SK-N-SH (cell line): Measurements from ENCODE around the gene PHLDB2. TPM values are rescaled to one million over a fixed set of nuclear protein-coding genes. Genes with fewer than 3 reads are reported as not detected.

Experiments
- CTCF ChIA-PET: fragments of 300-600, 350-600 bp; formaldehyde crosslinking; extraction: SDS; loops from one replicate; lab custom pipeline; 2021; lab: Yijun Ruan, JAX
- POLR2A ChIA-PET: fragments of 350-600 bp; sonication (Branson Sonifier 250); formaldehyde crosslinking; extraction: SDS; loops from one replicate; lab custom pipeline; 2020; ENCODE audit warnings: antibody characterized with exemption, inconsistent platforms; lab: Yijun Ruan, JAX
- DNase-seq: peaks from one replicate; pipeline ENCODE4 v3.0.0; 2012
- H2AFZ ChIP-seq: fragments of 200-600 bp; sonication (generic); 2 replicates; pipeline ENCODE4 v1.8.1; 2016; ENCODE audit warnings: antibody characterized with exemption, mild to moderate bottlenecking, low read depth
- H3F3A ChIP-seq: fragments of 200-600 bp; sonication (generic); replicated peaks from 2 replicates; pipeline ENCODE3; 2016; ENCODE audit warnings: antibody characterized with exemption, mild to moderate bottlenecking; ENCODE audit not compliant: insufficient read depth
- H3K27ac ChIP-seq, 2 experiments: fragments of 200-500 bp in 1 of 2; fragments of 200-600 bp in 1 of 2; sonication (Bioruptor generic) in 1 of 2; sonication (generic), shearing (Covaris generic) in 1 of 2; 2 replicates each; pipeline versions ENCODE4 v1.5.1 to v1.6.1; 2014 to 2016; ENCODE audit warnings: low read depth in 2 of 2, inconsistent platforms in 1 of 2, low read length in 1 of 2, mild to moderate bottlenecking in 1 of 2, mixed read lengths in 1 of 2
- H3K27me3 ChIP-seq: fragments of 200-600 bp; sonication (generic), shearing (Covaris generic); 2 replicates; pipeline ENCODE4 v1.6.1; 2016; ENCODE audit warnings: mixed run types; ENCODE audit not compliant: insufficient read depth
- H3K36me3 ChIP-seq, 2 experiments: fragments of 200-500 bp in 1 of 2; fragments of 200-600 bp in 1 of 2; sonication (Bioruptor generic) in 1 of 2; sonication (generic) in 1 of 2; replicated peaks in 1 of 2; 2 replicates each; pipeline versions ENCODE3 to v1.5.1; 2014 to 2016; ENCODE audit warnings: low read length in 1 of 2, mild to moderate bottlenecking in 1 of 2; ENCODE audit not compliant: insufficient read depth in 2 of 2, control insufficient read depth in 1 of 2
- H3K4me1 ChIP-seq, 2 experiments: fragments of 200-500 bp in 1 of 2; fragments of 200-600 bp in 1 of 2; sonication (Bioruptor generic) in 1 of 2; sonication (generic), shearing (Covaris generic) in 1 of 2; 2 replicates each; pipeline versions ENCODE4 v1.5.1 to v1.6.1; 2014 to 2016; ENCODE audit warnings: low read depth in 1 of 2, low read length in 1 of 2, mixed run types in 1 of 2; ENCODE audit not compliant: insufficient read depth in 2 of 2, control insufficient read depth in 1 of 2
- H3K4me2 ChIP-seq: fragments of 200-600 bp; sonication (generic), shearing (Covaris generic); 2 replicates; pipeline ENCODE4 v1.6.1; 2017; ENCODE audit warnings: mixed run types
- H3K4me3 ChIP-seq, 2 experiments: fragments of 200-500 bp in 1 of 2; fragments of 200-600 bp in 1 of 2; sonication (Bioruptor generic) in 1 of 2; sonication (generic), shearing (Covaris generic) in 1 of 2; 2 replicates each; pipeline versions ENCODE4 v1.5.1 to v1.8.1; 2014 to 2016; ENCODE audit warnings: low read depth in 2 of 2, inconsistent platforms in 1 of 2, low read length in 1 of 2, mild to moderate bottlenecking in 1 of 2, mixed read lengths in 1 of 2, moderate library complexity in 1 of 2
- H3K79me2 ChIP-seq: fragments of 200-600 bp; sonication (generic); 2 replicates; pipeline ENCODE4 v1.8.1; 2017; ENCODE audit warnings: mild to moderate bottlenecking; ENCODE audit not compliant: insufficient read depth
- H3K9ac ChIP-seq: fragments of 200-600 bp; sonication (generic); 2 replicates; pipeline ENCODE4 v1.6.1; 2017; ENCODE audit warnings: mixed run types
- H3K9me2 ChIP-seq: fragments of 200-600 bp; sonication (generic); 2 replicates; pipeline ENCODE4 v1.6.1; 2017; ENCODE audit warnings: mixed run types
- H3K9me3 ChIP-seq: fragments of 200-600 bp; sonication (generic); 2 replicates; pipeline ENCODE4 v1.6.1; 2017; ENCODE audit warnings: mixed run types, mild to moderate bottlenecking, moderate library complexity
- H4K20me1 ChIP-seq: fragments of 200-600 bp; sonication (generic); 2 replicates; pipeline ENCODE4 v1.6.1; 2017; ENCODE audit warnings: mild to moderate bottlenecking, mixed run types; ENCODE audit not compliant: insufficient read depth
- CHD2 ChIP-seq: fragments of 150-350 bp; IDR thresholded peaks from 2 replicates; pipeline ENCODE4 v1.6.1; 2018; ENCODE audit warnings: low read length; ENCODE audit not compliant: partially characterized antibody
- ELF1 ChIP-seq: IDR thresholded peaks from 2 replicates; pipeline ENCODE4 v1.4.0; 2012
- EP300 ChIP-seq, 2 experiments: IDR thresholded peaks; 2 replicates each; pipeline versions ENCODE4 v1.4.0 to v1.6.1; 2012; ENCODE audit warnings: borderline replicate concordance in 1 of 2, low read depth in 1 of 2, low read length in 1 of 2
- EZH2phosphoT487 ChIP-seq: fragments of 200-600 bp; sonication (generic); IDR thresholded peaks from 2 replicates; pipeline ENCODE4 v1.6.1; 2017; ENCODE audit warnings: low read depth, mixed run types, mild to moderate bottlenecking, antibody characterized with exemption, moderate library complexity, borderline replicate concordance
- FOSL2 ChIP-seq: IDR thresholded peaks from 2 replicates; pipeline ENCODE4 v1.4.0; 2012; ENCODE audit warnings: low read depth, mild to moderate bottlenecking, moderate library complexity, borderline replicate concordance
- FOXJ3 ChIP-seq: sonication (generic); formaldehyde crosslinking; IDR thresholded peaks from 2 replicates; pipeline ENCODE4 v1.5.1; 2020; ENCODE audit warnings: mild to moderate bottlenecking, missing genetic modification reagents
- FOXM1 ChIP-seq: IDR thresholded peaks from 2 replicates; pipeline ENCODE4 v1.4.0; 2012; ENCODE audit warnings: low read depth, mild to moderate bottlenecking
- GATA2 ChIP-seq: sonication (generic); formaldehyde crosslinking; IDR thresholded peaks from 2 replicates; pipeline ENCODE4 v1.5.0; 2020; ENCODE audit warnings: mild to moderate bottlenecking, missing genetic modification reagents
- IRF3 ChIP-seq: fragments of 150-350 bp; IDR thresholded peaks from 2 replicates; pipeline ENCODE4 v1.6.1; 2016; ENCODE audit warnings: mild to moderate bottlenecking, low read depth, low read length
- JUND ChIP-seq: IDR thresholded peaks from 2 replicates; pipeline ENCODE4 v1.4.0; 2012
- MAX ChIP-seq: IDR thresholded peaks from 2 replicates; pipeline ENCODE4 v1.4.0; 2012; ENCODE audit warnings: low read depth
- MEF2A ChIP-seq: IDR thresholded peaks from 2 replicates; pipeline ENCODE4 v1.4.0; 2012; ENCODE audit warnings: low read depth, borderline replicate concordance
- NFIC ChIP-seq: IDR thresholded peaks from 2 replicates; pipeline ENCODE4 v1.4.0; 2012; ENCODE audit warnings: borderline replicate concordance
- NRF1 ChIP-seq: IDR thresholded peaks from 2 replicates; pipeline ENCODE4 v1.6.1; 2012; ENCODE audit warnings: low read depth, mild to moderate bottlenecking, low read length
- PBX3 ChIP-seq: IDR thresholded peaks from 2 replicates; pipeline ENCODE4; 2012
- POLR2AphosphoS5 ChIP-seq: IDR thresholded peaks from 2 replicates; pipeline ENCODE4 v1.6.1; 2012; ENCODE audit warnings: low read depth, low read length
- RAD21 ChIP-seq: IDR thresholded peaks from 2 replicates; pipeline ENCODE4 v1.6.1; 2012; ENCODE audit warnings: mild to moderate bottlenecking, low read length
- RFX5 ChIP-seq: IDR thresholded peaks from 2 replicates; pipeline ENCODE4 v1.6.1; 2012; ENCODE audit warnings: mild to moderate bottlenecking, improper control_type of control experiment, low read length
- RXRA ChIP-seq: IDR thresholded peaks from 2 replicates; pipeline ENCODE4 v1.4.0; 2012; ENCODE audit warnings: low read depth, mild to moderate bottlenecking, borderline replicate concordance
- SIN3A ChIP-seq: IDR thresholded peaks from 2 replicates; pipeline ENCODE4 v1.6.1; 2012; ENCODE audit warnings: low read depth, mild to moderate bottlenecking, low read length, moderate library complexity, borderline replicate concordance
- TEAD4 ChIP-seq: IDR thresholded peaks from 2 replicates; pipeline ENCODE4 v1.4.0; 2012; ENCODE audit warnings: mild to moderate bottlenecking, borderline replicate concordance; ENCODE audit not compliant: insufficient read depth
- YY1 ChIP-seq: IDR thresholded peaks from 2 replicates; pipeline ENCODE4 v1.4.0; 2012; ENCODE audit warnings: low read depth, mild to moderate bottlenecking
- WGBS: methylation state at CpG from one replicate; pipeline ENCODE4 v1.1.6; 2017; ENCODE audit warnings: low lambda C conversion rate; 5-methylcytosine and 5-hydroxymethylcytosine counted together
- polyA plus RNA-seq, 3 experiments: library from polyadenylated mRNA; depleted of rRNA; stranded (reverse); fragments of >200 nt; gene quantifications; 2 replicates each; pipeline ENCODE4 v1.2.3, GENCODE V29; 2012
- TF ChIP-seq, protein P1 (sequence below): fragments of 200-600 bp; sonication (generic); IDR thresholded peaks from 2 replicates; pipeline ENCODE4 v1.6.1; 2017; ENCODE audit warnings: antibody characterized with exemption, mild to moderate bottlenecking, moderate library complexity

The PHLDB2 gene
- polyA plus RNA-seq, 1 of the 3 experiments (the other 2 are of a cell fraction): 18.0 TPM

- TF ChIP-seq POLR2AphosphoS5: no peak
- TF ChIP-seq, protein P1, sequence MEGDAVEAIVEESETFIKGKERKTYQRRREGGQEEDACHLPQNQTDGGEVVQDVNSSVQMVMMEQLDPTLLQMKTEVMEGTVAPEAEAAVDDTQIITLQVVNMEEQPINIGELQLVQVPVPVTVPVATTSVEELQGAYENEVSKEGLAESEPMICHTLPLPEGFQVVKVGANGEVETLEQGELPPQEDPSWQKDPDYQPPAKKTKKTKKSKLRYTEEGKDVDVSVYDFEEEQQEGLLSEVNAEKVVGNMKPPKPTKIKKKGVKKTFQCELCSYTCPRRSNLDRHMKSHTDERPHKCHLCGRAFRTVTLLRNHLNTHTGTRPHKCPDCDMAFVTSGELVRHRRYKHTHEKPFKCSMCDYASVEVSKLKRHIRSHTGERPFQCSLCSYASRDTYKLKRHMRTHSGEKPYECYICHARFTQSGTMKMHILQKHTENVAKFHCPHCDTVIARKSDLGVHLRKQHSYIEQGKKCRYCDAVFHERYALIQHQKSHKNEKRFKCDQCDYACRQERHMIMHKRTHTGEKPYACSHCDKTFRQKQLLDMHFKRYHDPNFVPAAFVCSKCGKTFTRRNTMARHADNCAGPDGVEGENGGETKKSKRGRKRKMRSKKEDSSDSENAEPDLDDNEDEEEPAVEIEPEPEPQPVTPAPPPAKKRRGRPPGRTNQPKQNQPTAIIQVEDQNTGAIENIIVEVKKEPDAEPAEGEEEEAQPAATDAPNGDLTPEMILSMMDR: no peak
- no peak for TF ChIP-seq JUND
- TF ChIP-seq RFX5: no peak
- TF ChIP-seq NRF1: no peak
- TF ChIP-seq SIN3A: no peak
- TF ChIP-seq YY1: no peak
- no peak for TF ChIP-seq CHD2
- TF ChIP-seq IRF3: no peak
- no peak for TF ChIP-seq FOXJ3 (CRISPR knock-in tag)
- no peak for TF ChIP-seq NFIC
- Histone ChIP-seq H3K79me2 (no peaks in the 10 kb centered on the region), H3F3A (no peaks in the 10 kb centered on the region), H3K4me3 (no peak overlapping the region), H3K27ac (no peak overlapping the region), H4K20me1 (no peaks in the 10 kb centered on the region), H3K4me1 (peaks cover 5 to 14% of the 10 kb centered on the region in 2 experiments; a peak in 2 of 4 replicates), H3K9me3 (no peaks in the 10 kb centered on the region), H3K9ac (no peak overlapping the region), H3K36me3 (peaks cover 0 to 24% of the 10 kb centered on the region in 2 experiments), H3K27me3 (no peaks in the 10 kb centered on the region), H3K9me2 (no peaks in the 10 kb centered on the region), H3K4me2 (no peak overlapping the region), H2AFZ (no peak overlapping the region)
- DNase-seq: no peak
- 93% methylated on average over 2 of the region's 2 CpGs for WGBS
- ChIA-PET CTCF (interaction anchor here (1.1 to 2.1 kb wide), 4 partner anchors 21 to 42 kb away, joined by 3 to 14 read pairs (median 6); no protein-coding TSS in a partner anchor), POLR2A (no interaction called here)
Observed at GRCh38 chr3:112009670-112010069, 150.6 kb downstream of the PHLDB2 start.

DNA sequence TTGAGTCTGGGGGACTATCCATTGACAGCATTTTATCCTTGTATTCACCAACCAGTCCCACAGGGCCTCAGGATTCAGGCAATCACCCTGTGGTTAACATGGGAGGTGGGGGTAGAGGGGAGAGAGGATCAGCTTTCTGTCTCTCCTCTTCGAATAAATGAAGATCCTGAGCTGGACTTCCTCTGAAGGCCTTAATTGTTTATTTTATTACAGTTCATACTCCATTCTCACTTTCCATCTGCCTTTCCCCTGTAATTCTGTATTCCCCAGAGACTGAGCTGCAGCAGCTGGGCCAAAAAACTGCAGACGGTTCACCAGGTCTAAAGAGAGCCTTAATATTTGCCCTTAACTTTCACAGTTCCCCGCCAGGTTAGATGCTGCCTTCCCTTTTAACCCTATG, 151.6 kb downstream of the PHLDB2 start:
- no peaks in the 10 kb centered on the region for H3F3A ChIP-seq
- WGBS: 79% methylated on average over 3 of the region's 3 CpGs
- H3K9ac ChIP-seq: no peak overlapping the region
- H3K9me2 ChIP-seq: no peaks in the 10 kb centered on the region
- ChIA-PET POLR2A (no interaction called here), CTCF (interaction anchor here (1.4 to 2.1 kb wide), 4 partner anchors 9 to 33 kb away, joined by 4 to 14 read pairs (median 6); no protein-coding TSS in a partner anchor)
- H3K79me2 ChIP-seq: no peaks in the 10 kb centered on the region
- H3K9me3 ChIP-seq: no peaks in the 10 kb centered on the region
- no peaks in the 10 kb centered on the region for H3K27me3 ChIP-seq
- H4K20me1 ChIP-seq: no peaks in the 10 kb centered on the region
- peaks cover 0 to 24% of the 10 kb centered on the region in 2 experiments for H3K36me3 ChIP-seq
- TF ChIP-seq PBX3: no peak
- no peak for TF ChIP-seq GATA2 (CRISPR knock-in tag)
- TF ChIP-seq FOXJ3 (CRISPR knock-in tag): no peak
- no peak for TF ChIP-seq RAD21
- no peak for TF ChIP-seq MEF2A
- no peak for TF ChIP-seq YY1
- no peak for TF ChIP-seq ELF1
- no peak for TF ChIP-seq NFIC
- no peak for TF ChIP-seq RXRA
- no peak for TF ChIP-seq TEAD4
- no peak for TF ChIP-seq FOSL2
- TF ChIP-seq MAX: no peak
- no peak for TF ChIP-seq EP300 (IDR thresholded peaks at IDR 0.05; ENCODE audit: borderline replicate concordance in 1 of 2, low read depth in 1 of 2, low read length in 1 of 2)
- no peak for TF ChIP-seq FOXM1
- no peak for TF ChIP-seq SIN3A
- no peak for TF ChIP-seq EZH2phosphoT487
- H3K4me3 ChIP-seq: no peak overlapping the region
- no peak overlapping the region for H3K27ac ChIP-seq
- peaks cover 9 to 14% of the 10 kb centered on the region in 2 experiments; a peak in 2 of 4 replicates for H3K4me1 ChIP-seq
- no peak for DNase-seq
- H3K4me2 ChIP-seq: no peak overlapping the region
- H2AFZ ChIP-seq: no peak overlapping the region
